Prostate gland (tissue), 2 donors: ENCODE measurements around the gene MAD2L2. TPM values are rescaled to one million over a fixed set of nuclear protein-coding genes. Genes with fewer than 3 reads are reported as not detected.

Experiments
- DNase-seq: peaks from one replicate; pipeline ENCODE4 v3.0.0-alpha.2; 2019; ENCODE audit warnings: low spot score
- H3K27ac ChIP-seq, 2 donors: fragments of 200-600 bp; sonication (generic); 2 replicates each; pipeline ENCODE4 v1.5.1; 2017 to 2019
- H3K27me3 ChIP-seq: fragments of 200-600 bp; sonication (generic); replicated peaks from 2 replicates; pipeline ENCODE4 v1.5.1; 2019; ENCODE audit not compliant: insufficient read depth
- H3K36me3 ChIP-seq, 2 donors: fragments of 200-600 bp; sonication (generic); 1 replicate in 1 of 2; 2 replicates in 1 of 2; pipeline versions ENCODE4 v1.5.1 to v1.8.1; 2017 to 2019
- H3K4me1 ChIP-seq: fragments of 200-600 bp; sonication (generic); replicated peaks from 2 replicates; pipeline ENCODE4 v1.5.1; 2019
- H3K4me3 ChIP-seq, 2 donors: fragments of 200-600 bp; sonication (generic); 2 replicates each; pipeline ENCODE4 v1.5.1; 2017 to 2019
- H3K9me3 ChIP-seq: fragments of 200-600 bp; sonication (generic); 2 replicates; pipeline ENCODE4 v1.5.1; 2017
- POLR2A ChIP-seq: fragments of 450-650 bp; IDR thresholded peaks from one replicate; pipeline ENCODE4 v1.6.1; 2016; ENCODE audit warnings: antibody characterized with exemption, mild to moderate bottlenecking
- POLR2AphosphoS5 ChIP-seq: sonication (generic); formaldehyde crosslinking; IDR thresholded peaks from one replicate; pipeline ENCODE4 v1.6.1; 2017; ENCODE audit warnings: antibody characterized with exemption
- WGBS: methylation state at CpG from one replicate; pipeline ENCODE4 v1.1.5; 2018; 5-methylcytosine and 5-hydroxymethylcytosine counted together
- intact Hi-C: fragments of 100-400 bp; cut with DNase I; formaldehyde crosslinking; loops from one replicate; pipeline ENCODE4 v1.14.2; 2022
- total RNA-seq, 2 donors: library from RNA; depleted of rRNA; stranded (reverse); fragments of >200 nt; gene quantifications; one replicate each; pipeline ENCODE4 v1.1.0, GENCODE V29; 2016
- TF ChIP-seq, protein P1 (sequence below), 4 experiments: fragments of 200-600 bp in 2 of 4; fragments of 450-650 bp in 2 of 4; sonication (generic) in 2 of 4; IDR thresholded peaks; 1 replicate in 3 of 4; 2 replicates in 1 of 4; pipeline ENCODE4 v1.5.1; 2016 to 2019; ENCODE audit warnings: antibody characterized with exemption in 4 of 4, mild to moderate bottlenecking in 2 of 4, moderate library complexity in 2 of 4

Gene MAD2L2
- total RNA-seq, 2 donors from 2014 or later, result 37.3 to 67.8 TPM

GRCh38 chr1:11697893-11698210 is 16.9 kb upstream of the MAD2L2 start:
- H3K36me3 ChIP-seq, result no peaks in the 10 kb centered on the region
- H3K27me3 ChIP-seq, result no peaks in the 10 kb centered on the region
- no peak overlapping the region for H3K27ac ChIP-seq
- H3K4me3 ChIP-seq, result no peak overlapping the region
- DNase-seq, result no peak
- WGBS, result 82% methylated on average over 5 of the region's 5 CpGs
- H3K9me3 ChIP-seq, result no peaks in the 10 kb centered on the region
- intact Hi-C loops, result no loop called here
- TF ChIP-seq, protein P1, sequence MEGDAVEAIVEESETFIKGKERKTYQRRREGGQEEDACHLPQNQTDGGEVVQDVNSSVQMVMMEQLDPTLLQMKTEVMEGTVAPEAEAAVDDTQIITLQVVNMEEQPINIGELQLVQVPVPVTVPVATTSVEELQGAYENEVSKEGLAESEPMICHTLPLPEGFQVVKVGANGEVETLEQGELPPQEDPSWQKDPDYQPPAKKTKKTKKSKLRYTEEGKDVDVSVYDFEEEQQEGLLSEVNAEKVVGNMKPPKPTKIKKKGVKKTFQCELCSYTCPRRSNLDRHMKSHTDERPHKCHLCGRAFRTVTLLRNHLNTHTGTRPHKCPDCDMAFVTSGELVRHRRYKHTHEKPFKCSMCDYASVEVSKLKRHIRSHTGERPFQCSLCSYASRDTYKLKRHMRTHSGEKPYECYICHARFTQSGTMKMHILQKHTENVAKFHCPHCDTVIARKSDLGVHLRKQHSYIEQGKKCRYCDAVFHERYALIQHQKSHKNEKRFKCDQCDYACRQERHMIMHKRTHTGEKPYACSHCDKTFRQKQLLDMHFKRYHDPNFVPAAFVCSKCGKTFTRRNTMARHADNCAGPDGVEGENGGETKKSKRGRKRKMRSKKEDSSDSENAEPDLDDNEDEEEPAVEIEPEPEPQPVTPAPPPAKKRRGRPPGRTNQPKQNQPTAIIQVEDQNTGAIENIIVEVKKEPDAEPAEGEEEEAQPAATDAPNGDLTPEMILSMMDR (IDR thresholded peaks at IDR 0.05), result no peak
- TF ChIP-seq POLR2AphosphoS5 (no peak), POLR2A (no peak)
- no peaks in the 10 kb centered on the region for H3K4me1 ChIP-seq

- 71% methylated on average over 8 of the region's 8 CpGs for WGBS
- no peaks in the 10 kb centered on the region for H3K27me3 ChIP-seq
- H3K36me3 ChIP-seq, result no peaks in the 10 kb centered on the region
These were observed 16.4 kb upstream of the MAD2L2 start for GRCh38 chr1:11697188-11697892.

GRCh38 chr1:11695861-11696260 is 14.9 kb upstream of the MAD2L2 start:
- H3K9me3 ChIP-seq, result no peaks in the 10 kb centered on the region
- no peaks in the 10 kb centered on the region for H3K27me3 ChIP-seq
- H3K27ac ChIP-seq, result no peak overlapping the region
- peaks cover 5% of the 10 kb centered on the region for H3K4me1 ChIP-seq
- H3K36me3 ChIP-seq, result no peaks in the 10 kb centered on the region
- intact Hi-C loops, result no loop called here
- no peak for TF ChIP-seq POLR2A
- TF ChIP-seq, protein P1 (IDR thresholded peaks at IDR 0.05), result no peak
- no peak for TF ChIP-seq POLR2AphosphoS5
- 82% methylated on average over 6 of the region's 6 CpGs for WGBS
- no peak for DNase-seq
- H3K4me3 ChIP-seq, result no peak overlapping the region

More at GRCh38 chr1:11697188-11697892, 16.4 kb upstream of the MAD2L2 start:
- no peaks in the 10 kb centered on the region for H3K4me1 ChIP-seq
- no peak for DNase-seq
- no peak overlapping the region for H3K27ac ChIP-seq
- TF ChIP-seq, protein P1 (IDR thresholded peaks at IDR 0.05), result no peak
- TF ChIP-seq POLR2A, result no peak
- TF ChIP-seq POLR2AphosphoS5, result no peak
- intact Hi-C loops, result no loop called here
- no peaks in the 10 kb centered on the region for H3K9me3 ChIP-seq
- no peak overlapping the region for H3K4me3 ChIP-seq

DNA sequence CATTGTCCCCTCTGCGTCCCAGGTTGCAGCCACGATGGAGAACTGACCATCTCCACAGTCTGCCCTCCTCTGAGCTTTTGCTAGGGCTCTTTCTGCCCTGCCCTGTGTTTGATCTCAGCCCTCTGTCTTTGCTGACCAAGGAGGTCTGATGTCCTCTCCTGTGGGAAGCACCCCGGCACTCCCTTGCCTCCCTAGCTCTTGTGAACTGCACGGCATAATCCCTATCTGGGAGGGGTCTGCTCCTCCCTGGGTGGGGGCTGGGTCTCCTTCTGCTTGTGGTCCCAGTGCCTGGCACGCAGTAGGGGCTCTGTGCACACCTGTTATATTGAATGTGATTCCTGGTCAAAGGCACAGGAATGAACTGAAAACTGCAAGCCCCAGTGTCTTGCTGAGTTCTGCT is 13.0 kb upstream of the MAD2L2 start:
- no peak for DNase-seq
- no peak overlapping the region for H3K4me3 ChIP-seq
- no peaks in the 10 kb centered on the region for H3K27me3 ChIP-seq
- no peaks in the 10 kb centered on the region for H3K9me3 ChIP-seq
- no peak overlapping the region for H3K27ac ChIP-seq
- intact Hi-C loops, result no loop called here
- H3K36me3 ChIP-seq, result no peaks in the 10 kb centered on the region
- 81% methylated on average over 5 of the region's 5 CpGs for WGBS
- H3K4me1 ChIP-seq, result peaks cover 6% of the 10 kb centered on the region
- TF ChIP-seq, protein P1 (IDR thresholded peaks at IDR 0.05), result no peak
- TF ChIP-seq POLR2A (no peak), POLR2AphosphoS5 (no peak)

- 17% methylated on average over 6 of the region's 6 CpGs for WGBS
- no peak for DNase-seq
- Histone ChIP-seq H3K9me3 (no peaks in the 10 kb centered on the region), H3K36me3 (no peaks in the 10 kb centered on the region), H3K4me1 (peaks cover 6% of the 10 kb centered on the region), H3K4me3 (no peak overlapping the region), H3K27me3 (no peaks in the 10 kb centered on the region), H3K27ac (no peak overlapping the region)
- intact Hi-C loops, result no loop called here
- TF ChIP-seq POLR2A, result no peak
- TF ChIP-seq, protein P1 (IDR thresholded peaks at IDR 0.05), result no peak
- no peak for TF ChIP-seq POLR2AphosphoS5
These were observed 12.2 kb upstream of the MAD2L2 start for GRCh38 chr1:11693024-11693590.
